Mammary epithelial cell (primary cell): ENCODE results near the gene ENAM.

ENCODE experiments used
- EZH2 ChIP-seq: IDR thresholded peaks from 2 replicates; pipeline ENCODE4 v1.6.1; 2012; ENCODE audit warnings: low read length, inconsistent platforms, borderline replicate concordance
- TF ChIP-seq, protein P1 (sequence below), 2 donors: IDR thresholded peaks in 1 of 2; conservative IDR thresholded peaks in 1 of 2; 2 replicates each; pipeline ENCODE4 v1.5.1; 2011 to 2012; ENCODE audit warnings: inconsistent platforms in 2 of 2, low read length in 2 of 2, mild to moderate bottlenecking in 2 of 2, control low read depth in 1 of 2, low read depth in 1 of 2; ENCODE audit not compliant: insufficient read depth in 1 of 2; ENCODE audit errors: extremely low read depth in 1 of 2

DNA sequence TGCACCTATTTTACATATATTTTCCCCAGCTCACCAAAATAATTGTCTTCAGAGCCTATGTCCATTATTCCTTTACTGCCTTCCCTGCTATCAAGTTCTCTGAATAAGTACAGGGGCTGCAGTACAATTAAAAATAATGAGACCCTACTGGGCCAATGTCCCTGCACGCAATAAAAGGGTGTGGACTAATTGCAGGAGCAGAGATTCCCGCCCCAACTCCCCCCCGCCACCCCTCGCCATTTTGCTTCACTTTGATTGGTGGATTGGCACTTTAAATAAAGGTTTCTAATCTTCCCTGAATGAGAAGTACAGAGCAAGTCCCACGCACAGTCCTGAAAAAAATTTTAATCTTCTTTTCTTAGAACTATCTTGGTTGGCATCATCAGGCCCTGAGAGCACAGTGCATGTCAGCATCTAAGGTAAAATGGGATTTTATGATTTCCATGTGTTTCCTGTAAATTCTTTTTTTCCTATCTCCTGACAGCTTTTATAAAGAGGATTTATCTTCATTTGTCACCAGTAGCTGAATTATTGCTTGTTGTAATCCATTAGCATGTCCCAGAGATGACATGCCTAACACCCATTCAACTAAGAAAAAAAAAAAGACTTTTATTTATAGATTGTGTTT is 36.5 kb upstream of the ENAM start, which contains the start of gene AMBN:
- TF ChIP-seq, protein P1, sequence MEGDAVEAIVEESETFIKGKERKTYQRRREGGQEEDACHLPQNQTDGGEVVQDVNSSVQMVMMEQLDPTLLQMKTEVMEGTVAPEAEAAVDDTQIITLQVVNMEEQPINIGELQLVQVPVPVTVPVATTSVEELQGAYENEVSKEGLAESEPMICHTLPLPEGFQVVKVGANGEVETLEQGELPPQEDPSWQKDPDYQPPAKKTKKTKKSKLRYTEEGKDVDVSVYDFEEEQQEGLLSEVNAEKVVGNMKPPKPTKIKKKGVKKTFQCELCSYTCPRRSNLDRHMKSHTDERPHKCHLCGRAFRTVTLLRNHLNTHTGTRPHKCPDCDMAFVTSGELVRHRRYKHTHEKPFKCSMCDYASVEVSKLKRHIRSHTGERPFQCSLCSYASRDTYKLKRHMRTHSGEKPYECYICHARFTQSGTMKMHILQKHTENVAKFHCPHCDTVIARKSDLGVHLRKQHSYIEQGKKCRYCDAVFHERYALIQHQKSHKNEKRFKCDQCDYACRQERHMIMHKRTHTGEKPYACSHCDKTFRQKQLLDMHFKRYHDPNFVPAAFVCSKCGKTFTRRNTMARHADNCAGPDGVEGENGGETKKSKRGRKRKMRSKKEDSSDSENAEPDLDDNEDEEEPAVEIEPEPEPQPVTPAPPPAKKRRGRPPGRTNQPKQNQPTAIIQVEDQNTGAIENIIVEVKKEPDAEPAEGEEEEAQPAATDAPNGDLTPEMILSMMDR (conservative IDR thresholded peaks at IDR 0.05 in 1 of 2, IDR thresholded peaks at IDR 0.05 in 1 of 2; ENCODE audit: extremely low read depth in 1 of 2, insufficient read depth in 1 of 2, low read depth in 1 of 2, low read length in 2 of 2), result no peak
- no peak for TF ChIP-seq EZH2
